PC-3 (cell line): ENCODE measurements around the gene GLI1.

Experiments
- CTCF ChIP-seq: fragments of 300-600 bp; sonication (generic); conservative IDR thresholded peaks from 2 replicates; pipeline ENCODE4 v1.5.1; 2017; ENCODE audit warnings: antibody characterized with exemption, low read depth, mild to moderate bottlenecking, low read length
- EZH2 ChIP-seq: fragments of 300-600 bp; sonication (generic); IDR thresholded peaks from one replicate; pipeline ENCODE4 v1.6.1; 2017; ENCODE audit warnings: antibody characterized with exemption, mild to moderate bottlenecking, low read length; ENCODE audit not compliant: unreplicated experiment
- EZH2phosphoT487 ChIP-seq: fragments of 300-600 bp; sonication (generic); IDR thresholded peaks from 2 replicates; pipeline ENCODE4 v1.6.1; 2018; ENCODE audit warnings: mild to moderate bottlenecking, antibody characterized with exemption, low read length, borderline replicate concordance

GRCh38 chr12:57479043-57479375 lies 19.4 kb downstream of the GLI1 start:
- TF ChIP-seq CTCF = no peak
- TF ChIP-seq EZH2phosphoT487 = no peak
- no peak for TF ChIP-seq EZH2
